Putamen (tissue), 1 donor: ENCODE results near the gene CEMP1.

Experiments
- DNase-seq: peaks from one replicate; pipeline ENCODE4 v3.0.0-alpha.2; 2016; ENCODE audit warnings: low spot score

The CEMP1 gene

DNA sequence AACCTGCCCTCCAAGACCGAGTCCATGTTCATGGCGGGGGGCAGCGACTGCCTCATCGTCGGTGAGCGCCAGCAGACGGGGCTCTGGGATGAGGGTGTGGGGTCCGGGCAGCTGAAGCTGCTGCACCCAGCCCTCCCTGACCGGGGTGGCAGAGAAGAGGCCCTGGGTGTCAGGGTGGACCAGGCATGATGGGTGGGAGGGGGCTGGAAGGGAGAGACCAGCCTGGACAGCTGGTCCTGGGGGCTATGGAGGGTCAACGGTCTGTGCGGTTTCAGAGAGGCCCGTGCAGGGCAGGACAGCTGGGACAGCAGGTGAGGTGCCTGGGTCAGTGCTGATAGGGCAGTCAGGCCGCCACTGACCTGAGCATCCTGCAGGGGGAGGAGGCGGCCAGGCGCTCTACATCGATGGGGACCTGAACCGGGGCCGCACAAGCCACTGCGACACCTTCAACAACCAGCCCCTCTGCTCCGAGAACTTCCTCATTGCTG is 30.7 kb downstream of the CEMP1 start:
- DNase-seq = no peak

DNA sequence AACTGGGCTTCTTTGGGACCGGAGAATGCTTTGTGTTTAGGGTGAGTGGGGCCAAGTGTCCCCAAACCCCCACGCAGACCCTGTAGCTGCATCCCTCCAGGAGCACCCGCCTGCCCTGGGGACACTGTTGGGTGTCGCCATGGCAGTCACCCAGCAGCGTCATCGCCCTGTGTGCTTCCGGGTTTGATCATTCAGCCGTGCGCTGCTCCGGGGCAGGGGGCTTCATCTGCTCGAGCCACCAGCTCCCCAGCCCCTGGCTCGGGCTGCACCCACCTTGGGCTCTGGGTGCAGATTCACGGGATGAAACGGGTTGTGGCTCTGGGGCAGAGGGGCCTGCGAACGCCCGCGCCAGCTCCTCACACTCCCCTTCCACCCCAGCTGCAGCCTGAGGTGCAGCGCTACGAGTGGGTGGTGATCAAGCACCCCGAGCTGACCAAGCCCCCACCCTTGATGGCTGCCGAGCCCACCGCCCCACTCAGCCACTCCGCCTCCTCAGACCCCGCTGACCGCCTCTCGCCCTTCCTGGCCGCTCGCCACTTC is 31.2 kb downstream of the CEMP1 start:
- no peak for DNase-seq

GRCh38 chr16:2499454-2499853 is 31.8 kb downstream of the CEMP1 start:
- no peak for DNase-seq

DNA sequence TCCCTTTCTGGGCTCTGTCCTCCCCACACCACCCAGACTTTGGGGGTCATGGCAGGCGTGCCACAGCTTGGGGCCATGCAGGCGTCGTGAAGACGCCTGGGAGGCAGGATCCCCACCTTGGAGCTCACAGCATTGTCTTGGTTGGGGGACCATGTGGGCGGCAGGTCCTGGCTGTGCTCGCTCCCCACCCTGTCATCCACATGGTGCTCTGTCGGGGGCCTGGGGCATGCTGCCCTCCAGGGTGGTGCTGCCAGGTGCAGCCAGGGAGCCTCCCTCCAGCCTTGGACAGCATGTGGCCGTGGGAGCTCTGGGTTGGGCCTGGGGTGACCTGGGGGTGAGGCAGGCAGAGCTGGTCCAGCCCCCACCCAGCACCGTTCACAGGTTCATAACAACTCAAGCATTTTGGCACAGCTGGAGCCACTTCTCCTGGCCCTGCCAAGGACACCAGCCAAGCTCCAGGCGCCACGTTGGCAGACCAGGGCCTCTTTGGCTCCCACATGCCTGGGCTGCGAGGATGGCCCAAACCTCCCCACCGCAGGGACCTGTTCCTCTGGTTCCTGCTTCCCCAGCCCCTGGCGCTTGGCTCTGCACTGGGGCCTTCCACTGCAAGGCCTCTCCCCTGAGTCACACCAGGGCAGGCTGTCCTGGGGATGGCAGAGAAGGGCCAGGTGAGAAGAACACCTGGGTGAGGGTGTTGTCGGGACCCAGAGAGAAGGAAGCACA is 32.5 kb downstream of the CEMP1 start:
- DNase-seq = no peak

DNA sequence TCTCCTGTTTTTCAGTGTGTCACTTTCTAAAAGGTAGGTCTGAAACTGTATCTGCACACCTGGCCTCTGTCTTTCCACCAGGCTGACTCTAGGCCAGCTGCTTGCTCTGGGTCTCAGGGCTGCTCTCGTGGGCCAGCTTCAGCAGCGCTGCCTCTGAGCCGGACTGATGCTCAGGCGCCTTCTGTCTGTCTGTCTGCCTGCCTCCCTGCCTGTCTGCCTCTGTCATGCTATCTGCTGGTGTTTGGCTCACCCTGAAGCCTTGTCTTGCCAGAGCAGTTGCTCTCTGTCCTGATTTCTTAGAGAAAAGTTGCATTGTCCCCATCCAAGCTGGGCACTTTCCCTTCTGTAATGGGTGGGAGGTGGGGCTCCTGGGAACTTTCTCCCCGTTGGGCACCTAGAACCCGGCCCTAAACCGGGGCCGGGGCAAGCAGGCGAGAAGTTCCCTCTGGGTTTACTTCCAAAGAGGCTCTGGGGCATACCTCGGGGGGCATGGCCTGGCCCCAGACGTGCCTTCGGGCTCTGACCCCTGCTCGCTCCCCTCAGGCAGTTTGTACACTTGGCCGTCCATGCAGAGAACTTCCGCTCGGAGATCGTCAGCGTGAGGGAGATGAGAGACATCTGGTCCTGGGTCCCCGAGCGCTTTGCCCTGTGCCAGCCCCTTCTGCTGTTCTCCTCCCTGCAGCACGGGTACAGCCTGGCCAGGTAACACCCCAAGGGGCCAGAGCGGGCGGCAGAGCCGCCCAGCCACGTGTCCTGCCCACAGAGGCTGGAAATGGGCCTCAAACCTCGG is 33.3 kb downstream of the CEMP1 start:
- no peak for DNase-seq

DNA sequence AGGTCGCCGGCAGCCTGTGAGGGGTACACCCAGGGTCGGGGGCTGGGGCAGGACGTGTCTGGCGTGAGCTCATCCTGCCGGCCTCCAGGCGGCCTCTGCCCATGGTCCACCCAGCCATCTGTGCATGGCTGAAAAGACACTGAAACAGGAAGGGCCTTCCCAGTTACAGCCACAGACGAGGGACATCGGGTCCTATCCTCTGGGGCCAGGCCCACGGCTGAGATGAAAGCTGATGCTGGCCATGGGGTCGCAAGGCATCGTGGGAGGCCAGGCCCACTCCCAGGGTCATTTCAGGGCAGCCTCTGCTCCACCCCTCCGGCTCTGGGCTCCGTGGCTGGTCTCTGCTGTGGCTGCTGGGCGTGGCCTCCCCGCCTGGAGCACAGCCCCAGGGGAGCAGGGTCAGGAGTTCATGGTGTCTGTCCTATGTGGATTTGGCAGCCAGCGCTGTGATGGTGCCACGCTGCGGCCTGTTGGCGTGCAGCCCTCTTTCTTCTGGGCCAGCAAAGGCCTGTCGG is 34.0 kb downstream of the CEMP1 start:
- no peak for DNase-seq

- no peak for DNase-seq
These were observed 34.7 kb downstream of the CEMP1 start for GRCh38 chr16:2496223-2497115.

- no peak for DNase-seq
These were observed 36.2 kb downstream of the CEMP1 start for GRCh38 chr16:2495041-2495440.

DNA sequence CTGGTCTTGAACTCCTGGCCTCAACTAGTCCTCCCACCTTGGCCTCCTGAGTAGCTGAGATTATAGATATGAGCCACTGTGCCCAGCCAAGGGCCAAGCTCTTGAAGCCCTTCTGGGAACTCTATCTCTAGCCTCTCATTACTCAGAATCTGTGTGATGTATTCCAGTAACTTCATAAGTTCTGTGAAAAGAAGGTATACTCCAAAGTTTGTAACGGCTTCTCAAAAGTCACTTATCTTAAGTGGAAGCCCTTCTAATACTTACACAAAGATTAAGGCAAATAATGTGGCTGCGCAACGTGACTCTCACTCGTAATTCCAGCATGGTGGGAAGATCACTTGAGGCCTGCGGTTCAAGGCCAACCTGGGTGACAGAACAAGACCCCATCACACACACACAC is 36.6 kb downstream of the CEMP1 start:
- DNase-seq = no peak

GRCh38 chr16:2493605-2494004 is 37.6 kb downstream of the CEMP1 start:
- no peak for DNase-seq

- DNase-seq = no peak
These were observed 38.9 kb downstream of the CEMP1 start for GRCh38 chr16:2492292-2492691.

GRCh38 chr16:2490190-2491105 is 40.8 kb downstream of the CEMP1 start:
- DNase-seq = no peak

GRCh38 chr16:2489581-2489980 is 41.6 kb downstream of the CEMP1 start:
- DNase-seq = no peak

GRCh38 chr16:2487903-2488531 is 43.2 kb downstream of the CEMP1 start:
- no peak for DNase-seq

DNA sequence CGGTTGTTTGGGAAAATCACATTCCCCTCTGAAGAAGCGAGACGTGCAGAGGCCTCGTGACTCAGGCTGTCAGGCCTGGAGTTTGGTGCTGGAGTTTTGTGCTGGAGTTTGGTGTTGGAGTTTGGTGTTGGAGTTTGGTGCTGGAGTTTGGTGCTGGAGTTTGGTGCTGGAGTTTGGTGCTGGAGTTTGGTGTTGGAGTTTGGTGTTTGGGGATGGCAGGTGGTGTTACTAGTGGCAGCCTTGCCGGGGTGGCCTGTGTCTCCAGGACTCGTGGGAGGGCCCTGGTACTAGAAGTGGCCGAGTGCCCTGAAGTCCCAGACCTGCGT is 43.7 kb downstream of the CEMP1 start:
- DNase-seq = no peak

DNA sequence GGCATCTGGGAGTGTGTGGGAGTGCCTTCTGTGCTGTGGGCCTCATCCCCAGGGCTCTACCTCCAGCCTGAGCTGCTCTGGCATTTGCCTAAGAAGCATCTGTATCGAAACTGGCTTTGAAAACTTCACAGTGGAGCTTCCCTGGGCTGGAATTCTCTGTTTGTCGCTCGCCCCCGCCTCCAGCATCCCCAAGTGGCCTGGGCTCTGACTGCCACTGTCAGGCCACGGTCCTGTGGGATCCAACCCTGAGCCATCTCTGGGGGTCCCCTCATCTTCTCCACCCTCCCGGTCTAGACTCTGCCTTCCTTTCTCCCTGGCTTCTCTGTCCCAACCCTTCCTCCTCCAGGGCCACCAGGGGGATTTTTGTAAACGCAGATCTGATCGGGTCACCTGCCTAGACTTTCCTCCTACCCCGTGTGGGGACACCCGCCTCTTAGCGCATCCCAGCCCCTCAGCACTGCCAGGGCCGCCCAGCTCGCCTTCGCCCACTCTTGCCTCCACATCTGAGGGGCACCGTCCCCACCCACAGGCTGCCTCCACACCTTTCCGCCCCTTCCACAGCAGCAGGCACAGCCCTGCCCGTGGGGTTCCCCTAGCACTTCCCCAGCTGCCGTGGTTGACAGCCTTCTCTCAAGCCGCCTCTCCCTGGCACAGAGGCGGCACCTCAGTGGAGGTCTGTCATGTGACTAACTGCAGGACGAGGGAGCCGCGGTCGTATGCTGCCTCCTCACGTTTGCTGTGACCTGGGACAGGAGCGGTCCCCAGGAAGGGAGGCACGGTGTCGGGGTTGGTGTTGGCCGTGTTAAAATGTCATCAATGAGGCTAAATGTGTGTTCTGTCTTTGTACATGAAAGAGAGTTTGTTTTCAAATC is 44.3 kb downstream of the CEMP1 start:
- peak; percentile 50 for DNase-seq

GRCh38 chr16:2485811-2486507 is 45.2 kb downstream of the CEMP1 start:
- no peak for DNase-seq

DNA sequence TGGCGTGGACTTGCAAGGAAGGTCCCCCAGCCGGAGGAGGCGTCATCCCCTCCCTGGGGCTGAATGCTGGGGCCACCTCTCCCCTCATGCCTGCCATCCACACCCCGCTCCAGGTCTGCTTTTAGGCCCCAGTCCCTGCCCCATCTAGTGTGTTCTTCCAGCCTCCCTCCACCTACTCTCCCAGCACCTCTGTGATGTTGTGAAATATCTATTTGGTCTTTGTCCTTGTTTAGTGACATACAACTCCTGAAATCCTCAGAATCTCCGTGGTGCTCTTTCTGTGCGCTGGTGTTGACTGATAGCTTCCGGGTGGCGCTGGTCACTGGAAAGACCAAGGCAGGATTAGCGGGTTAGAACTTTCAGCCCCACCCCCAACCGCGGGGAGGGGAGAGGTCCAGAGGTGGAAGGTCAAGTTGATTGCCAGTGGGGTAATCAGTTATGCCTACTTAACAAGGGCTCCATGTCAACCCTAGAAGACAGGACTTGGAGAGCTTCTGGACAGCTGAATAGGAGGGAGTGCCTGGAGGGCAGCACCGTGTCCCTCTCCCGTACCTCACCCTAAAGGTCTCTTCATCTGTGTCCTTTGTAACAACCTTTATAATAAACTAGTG is 46.2 kb downstream of the CEMP1 start:
- no peak for DNase-seq
